Naive B cell (primary cell): Measurements from ENCODE around the gene CCNK. TPM values are rescaled to one million over a fixed set of nuclear protein-coding genes. Genes with fewer than 3 reads are reported as not detected.

Source experiments
- ATAC-seq, 2 donors: fragments of 150-1000 bp; cut with Tn5 transposase; 2 replicates each; pipeline ENCODE4 v1.10.0; 2021; ENCODE audit warnings: low read depth in 2 of 2, mild to moderate bottlenecking in 2 of 2, moderate library complexity in 2 of 2
- DNase-seq: peaks from one replicate; pipeline ENCODE4 v3.0.0; 2022
- H3K27ac Mint-ChIP-seq, 6 donors: one replicate each; pipeline ENCODE4 v1.8.0; 2020 to 2022; ENCODE audit warnings: mild to moderate bottlenecking in 6 of 6, mixed read lengths in 6 of 6, moderate library complexity in 5 of 6, inconsistent platforms in 2 of 6
- H3K27me3 Mint-ChIP-seq, 3 donors: one replicate each; pipeline ENCODE4 v1.8.0; 2021 to 2022; ENCODE audit warnings: mixed read lengths in 3 of 3, mild to moderate bottlenecking in 1 of 3
- H3K36me3 Mint-ChIP-seq, 2 donors: one replicate each; pipeline ENCODE4 v1.8.0; 2020 to 2022; ENCODE audit warnings: mixed read lengths in 2 of 2, inconsistent platforms in 1 of 2, mild to moderate bottlenecking in 1 of 2
- H3K4me1 Mint-ChIP-seq, 3 donors: one replicate each; pipeline ENCODE4 v1.8.0; 2020 to 2022; ENCODE audit warnings: mixed read lengths in 3 of 3, inconsistent platforms in 1 of 3, mild to moderate bottlenecking in 1 of 3, moderate library complexity in 1 of 3
- H3K4me3 Mint-ChIP-seq, 8 donors: one replicate each; pipeline ENCODE4 v1.8.0; 2020 to 2022; ENCODE audit warnings: mild to moderate bottlenecking in 8 of 8, mixed read lengths in 8 of 8, moderate library complexity in 8 of 8, inconsistent platforms in 2 of 8
- H3K9me3 Mint-ChIP-seq, 7 donors: one replicate each; pipeline ENCODE4 v1.8.0; 2020 to 2022; ENCODE audit warnings: mixed read lengths in 7 of 7, mild to moderate bottlenecking in 5 of 7, inconsistent platforms in 2 of 7, moderate library complexity in 1 of 7
- polyA plus RNA-seq, 6 donors: library from polyadenylated mRNA; unstranded; fragments of 300-500 nt; fragmentation: Illumina TruSeq; gene quantifications; one replicate each; pipeline ENCODE4 v1.2.3, GENCODE V29; 2021; ENCODE audit warnings: low read depth in 6 of 6

CCNK gene
- polyA plus RNA-seq, 6 donors from 2014 or later: 15.5 to 30.7 (median 23.1) TPM

- Mint-ChIP-seq H3K36me3 (no peaks in the 10 kb centered on the region), H3K27me3 (no peaks in the 10 kb centered on the region), H3K4me1 (peaks cover 32 to 35% (median 35%) of the 10 kb centered on the region in 3 donors), H3K4me3 (no peak overlapping the region), H3K27ac (no peak overlapping the region), H3K9me3 (no peaks in the 10 kb centered on the region)
- no peak for ATAC-seq
- no peak for DNase-seq
Measured at GRCh38 chr14:99471731-99472130, 9.5 kb upstream of the CCNK start.

- Mint-ChIP-seq H3K27ac (no peak overlapping the region), H3K36me3 (no peaks in the 10 kb centered on the region), H3K27me3 (no peaks in the 10 kb centered on the region), H3K9me3 (no peaks in the 10 kb centered on the region), H3K4me3 (no peak overlapping the region), H3K4me1 (peaks cover 31 to 37% (median 31%) of the 10 kb centered on the region in 3 donors)
- DNase-seq (no peak), ATAC-seq (no peak)
Measured at GRCh38 chr14:99472937-99473336, 8.3 kb upstream of the CCNK start.

- Mint-ChIP-seq H3K27ac (no peak overlapping the region), H3K4me1 (peaks cover 31 to 37% (median 31%) of the 10 kb centered on the region in 3 donors), H3K9me3 (no peaks in the 10 kb centered on the region), H3K36me3 (no peaks in the 10 kb centered on the region), H3K4me3 (no peak overlapping the region), H3K27me3 (no peaks in the 10 kb centered on the region)
- no peak for ATAC-seq
- no peak for DNase-seq
Measured at GRCh38 chr14:99473458-99473857, 7.8 kb upstream of the CCNK start.

DNA sequence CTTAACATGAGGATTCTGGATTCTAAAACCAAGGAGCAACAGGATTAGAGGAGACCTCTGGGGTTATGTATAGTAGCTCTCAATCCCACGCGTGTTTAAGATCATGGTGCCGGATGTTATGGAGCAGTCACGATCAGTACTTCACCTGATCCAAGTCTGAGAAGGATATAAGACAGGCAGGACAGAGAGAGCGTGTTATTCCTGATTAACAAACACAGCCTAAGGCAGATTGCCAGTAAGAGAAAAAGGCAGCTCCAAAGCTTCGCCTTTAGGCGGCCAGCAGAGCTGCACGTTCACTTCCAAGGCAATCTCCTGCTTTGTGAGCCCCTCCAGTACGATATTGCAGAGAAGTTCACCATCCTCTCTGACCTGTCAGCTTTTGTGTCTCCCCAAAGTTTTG, 6.0 kb upstream of the CCNK start:
- ATAC-seq: no peak

GRCh38 chr14:99475660-99476059, 5.5 kb upstream of the CCNK start:
- Mint-ChIP-seq H3K9me3 (no peaks in the 10 kb centered on the region), H3K36me3 (no peaks in the 10 kb centered on the region), H3K27me3 (no peaks in the 10 kb centered on the region), H3K4me1 (peaks cover 27 to 38% (median 33%) of the 10 kb centered on the region in 3 donors), H3K4me3 (peak overlapping the region in 1 of 8 donors; percentile 27), H3K27ac (no peak overlapping the region)
- DNase-seq (no peak), ATAC-seq (no peak)

More for the DNA sequence above, 6.0 kb upstream of the CCNK start:
- Mint-ChIP-seq H3K4me1 (peaks cover 32 to 39% (median 38%) of the 10 kb centered on the region in 3 donors), H3K9me3 (no peaks in the 10 kb centered on the region), H3K4me3 (peak overlapping the region in 1 of 8 donors; percentile 27), H3K36me3 (no peaks in the 10 kb centered on the region), H3K27me3 (no peaks in the 10 kb centered on the region), H3K27ac (no peak overlapping the region)
- DNase-seq: no peak

GRCh38 chr14:99476864-99477263, 4.3 kb upstream of the CCNK start:
- no peak for ATAC-seq

DNA sequence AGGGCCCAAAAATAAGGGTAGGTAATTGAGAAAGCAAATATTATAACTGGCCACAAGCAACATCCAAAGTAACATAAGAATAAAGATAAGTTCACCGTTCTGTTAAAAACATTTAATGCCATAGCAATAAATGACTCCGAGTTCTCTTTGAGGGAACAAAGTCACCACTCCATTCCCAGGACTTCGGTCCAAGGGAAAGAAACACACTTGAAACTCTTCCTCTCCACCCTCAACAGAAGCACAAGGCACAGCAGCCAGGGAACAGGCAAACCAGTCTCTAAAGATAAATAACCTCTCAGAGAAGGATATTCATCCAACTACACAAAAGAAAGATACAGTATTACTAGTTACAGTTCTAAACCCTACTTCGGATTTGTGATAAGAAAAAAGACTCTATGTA, 3.1 kb upstream of the CCNK start:
- Mint-ChIP-seq H3K4me1 (peaks cover 34 to 48% (median 37%) of the 10 kb centered on the region in 3 donors), H3K4me3 (peak overlapping the region in 2 of 8 donors; percentile 96), H3K27ac (peak overlapping the region in 1 of 6 donors; percentile 89), H3K36me3 (no peaks in the 10 kb centered on the region), H3K9me3 (no peaks in the 10 kb centered on the region), H3K27me3 (no peaks in the 10 kb centered on the region)
- DNase-seq (no peak), ATAC-seq (no peak)

More at GRCh38 chr14:99476864-99477263, 4.3 kb upstream of the CCNK start:
- H3K27ac Mint-ChIP-seq: no peak overlapping the region
- no peak overlapping the region for H3K4me3 Mint-ChIP-seq
- peaks cover 29 to 37% (median 30%) of the 10 kb centered on the region in 3 donors for H3K4me1 Mint-ChIP-seq
- no peak for DNase-seq
- H3K9me3 Mint-ChIP-seq: no peaks in the 10 kb centered on the region
- H3K36me3 Mint-ChIP-seq: no peaks in the 10 kb centered on the region
- no peaks in the 10 kb centered on the region for H3K27me3 Mint-ChIP-seq

DNA sequence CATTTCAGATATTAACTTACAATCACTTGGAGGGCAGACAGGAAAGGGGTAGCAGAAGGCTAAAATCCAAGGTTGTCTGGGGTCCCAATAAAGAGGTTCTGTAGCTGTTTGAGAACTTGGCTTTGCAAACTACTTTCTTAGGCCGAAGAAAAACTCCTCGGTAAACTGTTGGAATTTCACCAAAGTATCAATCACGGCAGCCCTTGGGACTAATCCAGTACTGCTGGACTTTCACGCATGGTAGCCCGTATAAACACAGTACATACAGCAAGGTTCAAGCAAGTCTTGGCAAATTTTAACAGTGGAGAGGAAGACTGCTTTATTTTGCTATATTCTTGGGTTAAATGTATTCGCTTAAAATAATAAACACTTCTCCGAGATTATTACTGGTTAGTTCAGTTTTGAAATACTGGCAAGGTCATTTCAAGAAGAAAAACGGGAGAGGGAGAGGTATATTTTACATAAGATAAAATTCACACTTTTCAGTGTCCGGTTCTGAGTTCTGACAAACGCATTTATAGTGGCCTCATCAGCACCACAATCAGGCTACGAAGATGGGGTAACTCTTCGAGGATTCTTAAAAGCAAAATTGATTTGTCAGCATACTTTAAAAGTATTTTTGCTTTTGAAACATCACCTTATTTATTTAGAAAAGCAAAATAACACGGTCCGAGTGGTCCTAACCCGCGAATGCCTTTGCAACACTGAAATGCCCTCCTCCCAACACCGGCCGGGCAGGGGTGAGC, 1.9 kb upstream of the CCNK start:
- H3K4me1 Mint-ChIP-seq: peaks cover 43 to 55% (median 44%) of the 10 kb centered on the region in 3 donors
- H3K27me3 Mint-ChIP-seq: no peaks in the 10 kb centered on the region
- ATAC-seq (no peak), DNase-seq (no peak)
- H3K27ac Mint-ChIP-seq: peak overlapping the region in 3 of 6 donors; percentile 89 to 95 (median 94)
- no peaks in the 10 kb centered on the region for H3K36me3 Mint-ChIP-seq
- peak overlapping the region; percentile 92 to 98 (median 96) for H3K4me3 Mint-ChIP-seq
- H3K9me3 Mint-ChIP-seq: no peaks in the 10 kb centered on the region

DNA sequence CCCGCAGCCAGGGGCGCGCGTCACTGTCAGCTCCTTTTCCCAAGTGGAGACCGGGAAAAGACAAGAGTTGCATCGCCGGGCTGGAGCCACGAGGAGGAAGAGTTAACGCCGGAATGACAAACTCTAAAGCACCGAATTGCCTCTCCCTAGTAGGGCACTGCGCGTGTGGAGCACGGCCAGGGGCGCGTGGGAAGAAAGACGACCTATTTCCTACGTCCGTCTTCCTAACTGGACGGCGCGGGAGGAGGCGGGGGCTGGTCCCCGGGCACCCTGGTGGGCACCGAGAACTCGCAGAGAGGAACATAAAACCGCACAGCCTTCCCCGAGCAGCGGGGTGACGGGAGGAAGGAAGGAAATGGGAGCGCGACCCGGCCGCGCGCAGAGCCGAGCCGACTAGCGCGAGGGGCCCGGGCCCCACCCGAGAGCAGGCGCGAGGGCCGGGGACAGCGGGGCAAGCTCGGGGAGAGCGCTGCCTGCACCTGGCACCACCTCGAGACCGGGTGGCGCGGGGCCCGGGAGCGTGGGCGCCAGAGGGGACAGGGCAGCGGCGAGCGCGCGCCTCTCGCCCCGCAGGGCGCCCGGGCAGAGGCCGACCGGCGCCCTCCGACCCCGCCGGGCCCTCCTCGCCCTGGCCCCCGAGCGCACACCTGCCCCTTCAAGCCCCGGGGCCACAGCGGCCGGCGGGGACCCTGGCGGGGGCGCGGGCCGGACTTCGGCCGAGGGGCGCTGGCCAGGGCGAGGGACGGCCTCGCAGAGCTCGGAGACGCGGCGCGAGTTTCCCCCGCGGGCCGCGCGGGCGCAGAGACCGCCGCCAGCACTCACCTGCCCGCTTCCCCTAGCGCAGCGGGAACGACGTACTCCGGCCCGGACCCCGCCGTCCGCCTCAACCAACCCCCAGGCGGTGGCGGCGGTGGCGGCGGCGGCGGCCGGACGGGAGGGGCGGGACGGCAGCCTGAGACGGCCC, 1.0 kb upstream of the CCNK start, which contains the start of gene SETD3:
Gene SETD3 (minus strand): TSS at position 954 of the 964 bp plus-strand sequence. CDS start 15,054 bp downstream, outside the sequence.
- H3K4me1 Mint-ChIP-seq: peaks cover 48 to 62% (median 48%) of the 10 kb centered on the region in 3 donors
- DNase-seq: peak; percentile 25
- H3K27ac Mint-ChIP-seq: peak within 1 kb of the TSS; percentile 94 to 100 (median 98)
- H3K27me3 Mint-ChIP-seq: no peaks in the 10 kb centered on the region
- H3K9me3 Mint-ChIP-seq: no peaks in the 10 kb centered on the region
- peak within 1 kb of the TSS; percentile 96 to 100 (median 99) for H3K4me3 Mint-ChIP-seq
- no peaks in the 10 kb centered on the region for H3K36me3 Mint-ChIP-seq
- ATAC-seq: no peak

DNA sequence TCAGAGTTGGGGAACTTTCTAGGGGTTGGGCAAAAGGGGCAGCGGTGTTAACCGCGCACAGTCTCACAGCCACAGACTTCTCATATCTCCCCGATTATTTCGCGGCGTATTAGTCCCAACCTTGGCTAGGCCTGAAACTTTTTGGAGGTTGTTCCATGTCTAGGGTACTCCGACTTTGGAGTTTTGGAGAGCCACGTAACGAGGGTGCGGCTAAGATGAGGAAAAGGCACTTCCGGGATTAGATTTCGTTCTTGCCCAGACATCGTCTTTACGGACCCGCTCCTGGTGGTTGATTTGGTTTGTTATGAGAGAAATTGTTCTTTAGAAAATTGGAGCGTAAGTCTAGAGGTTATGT, 513 bp downstream of the CCNK start:
- DNase-seq (no peak), ATAC-seq (no peak)
- no peaks in the 10 kb centered on the region for H3K27me3 Mint-ChIP-seq
- H3K9me3 Mint-ChIP-seq: no peaks in the 10 kb centered on the region
- peak overlapping the region; percentile 96 to 100 (median 99) for H3K4me3 Mint-ChIP-seq
- peak overlapping the region; percentile 94 to 100 (median 98) for H3K27ac Mint-ChIP-seq
- H3K36me3 Mint-ChIP-seq: no peaks in the 10 kb centered on the region
- peaks cover 59 to 72% (median 59%) of the 10 kb centered on the region in 3 donors for H3K4me1 Mint-ChIP-seq

- Mint-ChIP-seq H3K9me3 (no peaks in the 10 kb centered on the region), H3K27ac (no peak overlapping the region), H3K4me3 (peak overlapping the region in 1 of 8 donors; percentile 99), H3K36me3 (no peaks in the 10 kb centered on the region), H3K27me3 (no peaks in the 10 kb centered on the region), H3K4me1 (peaks cover 50 to 65% (median 56%) of the 10 kb centered on the region in 3 donors)
- ATAC-seq: no peak
- DNase-seq: no peak
Measured at GRCh38 chr14:99484106-99484505, 2.9 kb downstream of the CCNK start.

- H3K36me3 Mint-ChIP-seq: peaks cover 25 to 28% of the 10 kb centered on the region in 2 donors
- H3K4me3 Mint-ChIP-seq: no peak overlapping the region
- no peak for DNase-seq
- H3K9me3 Mint-ChIP-seq: no peaks in the 10 kb centered on the region
- no peaks in the 10 kb centered on the region for H3K27me3 Mint-ChIP-seq
- H3K27ac Mint-ChIP-seq: no peak overlapping the region
- H3K4me1 Mint-ChIP-seq: peaks cover 5 to 11% (median 5%) of the 10 kb centered on the region in 3 donors
- no peak for ATAC-seq
Measured at GRCh38 chr14:99497341-99497740, 16.1 kb downstream of the CCNK start.

- H3K36me3 Mint-ChIP-seq: peaks cover 28% of the 10 kb centered on the region in 2 donors
- ATAC-seq (no peak), DNase-seq (no peak)
- H3K9me3 Mint-ChIP-seq: no peaks in the 10 kb centered on the region
- H3K27ac Mint-ChIP-seq: no peak overlapping the region
- peaks cover 2 to 11% (median 5%) of the 10 kb centered on the region in 3 donors for H3K4me1 Mint-ChIP-seq
- H3K4me3 Mint-ChIP-seq: no peak overlapping the region
- no peaks in the 10 kb centered on the region for H3K27me3 Mint-ChIP-seq
Measured at GRCh38 chr14:99497894-99498293, 16.7 kb downstream of the CCNK start.
